ENCODE measurements around the gene ATP6V0B.

DNA sequence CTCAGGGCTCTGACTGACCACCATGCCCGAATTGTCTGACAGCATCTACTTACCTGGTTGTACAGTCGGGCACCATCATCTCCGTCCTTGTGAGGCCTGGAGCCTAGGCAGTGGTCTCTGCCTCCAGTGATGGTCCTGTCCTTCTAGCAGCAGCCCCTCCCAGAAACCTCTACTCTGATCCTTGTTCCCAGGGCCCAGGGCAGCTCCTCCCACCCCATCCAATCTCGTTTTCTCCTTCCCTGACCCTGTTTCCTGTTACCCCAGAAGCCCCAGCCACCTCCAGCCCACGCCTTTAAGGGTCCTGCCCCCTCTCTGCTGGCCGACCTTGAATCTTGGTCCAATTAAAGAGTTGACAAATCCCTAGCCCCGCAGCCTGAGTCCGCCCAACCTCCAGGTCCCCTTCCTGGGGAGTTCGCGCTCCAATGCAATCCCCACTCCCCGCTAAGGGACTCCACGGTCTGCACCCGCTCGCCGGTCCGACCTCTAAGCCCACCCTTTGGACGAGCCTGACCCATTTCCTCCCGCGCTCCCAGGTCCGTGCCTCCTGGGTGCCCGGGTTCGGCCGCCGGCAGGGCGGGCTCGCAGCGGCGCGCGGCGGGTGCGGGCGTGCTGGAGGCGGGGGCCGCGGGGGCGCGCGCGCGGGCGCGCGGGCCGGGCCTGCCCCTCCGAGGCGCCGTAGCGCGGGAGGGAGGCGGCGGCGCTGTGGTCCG lies 3.9 kb downstream of the ATP6V0B start, which contains the start of gene B4GALT2:
- TF ChIP-seq POLR2A (IDR thresholded peaks at IDR 0.05; ENCODE audit: extremely low read depth, insufficient read length) (no peak), MYC (IDR thresholded peaks at IDR 0.05; ENCODE audit: low read depth, low read length) (no peak)
- TF ChIP-seq, protein P1, sequence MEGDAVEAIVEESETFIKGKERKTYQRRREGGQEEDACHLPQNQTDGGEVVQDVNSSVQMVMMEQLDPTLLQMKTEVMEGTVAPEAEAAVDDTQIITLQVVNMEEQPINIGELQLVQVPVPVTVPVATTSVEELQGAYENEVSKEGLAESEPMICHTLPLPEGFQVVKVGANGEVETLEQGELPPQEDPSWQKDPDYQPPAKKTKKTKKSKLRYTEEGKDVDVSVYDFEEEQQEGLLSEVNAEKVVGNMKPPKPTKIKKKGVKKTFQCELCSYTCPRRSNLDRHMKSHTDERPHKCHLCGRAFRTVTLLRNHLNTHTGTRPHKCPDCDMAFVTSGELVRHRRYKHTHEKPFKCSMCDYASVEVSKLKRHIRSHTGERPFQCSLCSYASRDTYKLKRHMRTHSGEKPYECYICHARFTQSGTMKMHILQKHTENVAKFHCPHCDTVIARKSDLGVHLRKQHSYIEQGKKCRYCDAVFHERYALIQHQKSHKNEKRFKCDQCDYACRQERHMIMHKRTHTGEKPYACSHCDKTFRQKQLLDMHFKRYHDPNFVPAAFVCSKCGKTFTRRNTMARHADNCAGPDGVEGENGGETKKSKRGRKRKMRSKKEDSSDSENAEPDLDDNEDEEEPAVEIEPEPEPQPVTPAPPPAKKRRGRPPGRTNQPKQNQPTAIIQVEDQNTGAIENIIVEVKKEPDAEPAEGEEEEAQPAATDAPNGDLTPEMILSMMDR (IDR thresholded peaks at IDR 0.05; ENCODE audit: low read depth, low read length) = no peak
- TF ChIP-seq, protein P2, sequence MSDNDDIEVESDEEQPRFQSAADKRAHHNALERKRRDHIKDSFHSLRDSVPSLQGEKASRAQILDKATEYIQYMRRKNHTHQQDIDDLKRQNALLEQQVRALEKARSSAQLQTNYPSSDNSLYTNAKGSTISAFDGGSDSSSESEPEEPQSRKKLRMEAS (IDR thresholded peaks at IDR 0.05; ENCODE audit: low read depth, low read length) = no peak

Measured in NB4 (cell line).